Dedifferentiated amniotic fluid mesenchymal stem cell (primary cell): Measurements from ENCODE around the gene TRAF5.
A peak's percentile ranks its signal among the peaks of the same experiment; 100 is the strongest.
"Not testable (repeated sequence)": the region's sequence is repeated elsewhere in the genome, so short reads cannot be mapped to it uniquely, and the experiment has no call there.

Experiments used
- DNase-seq: peaks from one replicate; pipeline ENCODE4 v3.0.0-alpha.2; 2016; ENCODE audit errors: extremely low spot score

The TRAF5 gene

DNA sequence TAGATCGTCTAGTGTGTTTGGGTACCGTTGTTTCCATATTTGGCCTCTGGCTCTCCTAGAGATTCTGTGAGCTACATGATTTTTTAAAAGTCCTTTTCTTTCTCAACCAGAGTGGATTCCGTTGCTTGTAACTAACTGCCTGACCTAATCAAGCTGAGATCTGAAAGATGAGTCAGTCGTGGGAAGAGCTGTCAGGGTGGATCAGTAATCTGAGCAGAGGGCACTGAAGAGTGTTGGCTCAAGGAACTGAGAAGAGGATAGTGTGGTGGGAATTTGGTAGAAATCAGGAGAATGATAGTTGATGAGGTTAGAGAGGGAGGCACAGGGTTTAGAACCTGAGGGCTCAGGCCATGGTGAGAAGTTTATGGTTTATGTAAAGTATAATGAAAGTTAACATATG, 52.2 kb downstream of the TRAF5 start:
- peak; percentile 37 for DNase-seq

DNA sequence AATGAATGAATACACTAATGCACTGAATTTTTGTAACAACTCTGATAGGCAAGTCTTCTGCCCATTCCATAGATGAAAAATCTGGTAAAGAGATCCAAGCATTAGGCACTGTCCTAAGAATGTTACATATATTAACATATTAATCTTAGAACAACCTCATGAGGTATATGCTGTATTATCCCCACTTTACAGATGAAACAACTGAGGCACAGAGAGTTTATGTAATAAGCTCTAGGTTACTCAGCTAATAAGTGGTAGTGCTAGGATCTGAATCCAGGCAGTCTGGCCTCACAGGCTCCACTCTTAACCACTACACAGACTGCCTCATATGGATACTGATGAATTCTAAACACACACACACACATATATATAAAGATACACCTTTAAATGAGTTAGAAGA, 52.8 kb downstream of the TRAF5 start:
- no peak for DNase-seq

DNA sequence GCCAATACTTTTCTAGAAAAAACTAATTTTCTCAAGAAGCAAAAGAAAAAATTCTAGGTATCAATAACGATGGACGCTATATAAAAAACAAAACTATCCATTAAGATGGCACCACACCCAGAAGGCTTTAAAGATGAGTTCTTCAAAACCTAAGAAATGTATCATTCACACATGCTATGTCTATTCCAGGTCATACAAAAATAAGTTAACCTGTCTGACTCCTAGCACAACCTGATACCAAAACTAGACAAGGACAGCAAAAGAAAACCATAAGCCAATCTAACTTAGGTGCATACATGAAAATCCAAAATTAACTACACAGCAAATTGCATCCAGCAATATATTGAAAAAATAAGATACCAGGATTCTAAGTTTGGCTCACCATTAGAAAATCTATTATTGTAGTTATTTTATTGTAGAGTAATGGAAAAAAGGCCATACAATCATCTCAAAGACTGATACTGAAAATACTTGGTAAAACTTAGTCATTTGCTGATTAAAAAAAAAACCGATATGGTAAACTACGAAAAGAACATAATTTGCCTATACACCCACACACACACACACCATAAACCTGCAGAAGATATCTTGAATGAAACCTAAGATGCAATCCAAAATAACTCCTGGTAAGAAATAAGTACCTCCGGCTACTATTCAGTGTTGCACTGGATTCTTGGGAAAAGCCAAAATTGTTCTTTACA, 55.0 kb downstream of the TRAF5 start:
- DNase-seq: no peak

DNA sequence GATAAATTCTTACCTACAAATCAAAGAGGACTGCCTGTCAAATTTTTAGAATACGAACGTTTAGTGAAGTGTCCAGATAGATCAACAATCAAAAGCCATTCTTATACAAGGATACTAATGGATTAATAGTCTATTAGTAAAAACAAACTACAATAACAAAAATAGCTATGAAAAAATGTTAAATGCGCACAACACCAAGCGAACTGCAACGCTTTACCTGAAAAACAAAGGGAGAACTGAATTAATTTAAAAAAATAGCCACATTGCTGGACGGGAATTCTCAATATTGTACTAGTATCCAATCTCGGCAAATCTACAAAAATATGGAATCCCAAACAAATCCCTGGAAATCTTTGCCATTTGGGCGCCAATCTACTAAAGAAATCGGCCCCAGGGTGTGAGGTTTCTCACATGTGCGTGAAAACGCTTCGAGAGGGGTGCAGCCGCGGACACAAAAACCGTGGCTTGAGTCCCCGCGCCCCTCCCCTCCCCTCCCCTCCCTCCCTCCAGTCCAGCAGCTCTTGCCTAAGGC, 55.6 kb downstream of the TRAF5 start:
- DNase-seq: no peak

DNA sequence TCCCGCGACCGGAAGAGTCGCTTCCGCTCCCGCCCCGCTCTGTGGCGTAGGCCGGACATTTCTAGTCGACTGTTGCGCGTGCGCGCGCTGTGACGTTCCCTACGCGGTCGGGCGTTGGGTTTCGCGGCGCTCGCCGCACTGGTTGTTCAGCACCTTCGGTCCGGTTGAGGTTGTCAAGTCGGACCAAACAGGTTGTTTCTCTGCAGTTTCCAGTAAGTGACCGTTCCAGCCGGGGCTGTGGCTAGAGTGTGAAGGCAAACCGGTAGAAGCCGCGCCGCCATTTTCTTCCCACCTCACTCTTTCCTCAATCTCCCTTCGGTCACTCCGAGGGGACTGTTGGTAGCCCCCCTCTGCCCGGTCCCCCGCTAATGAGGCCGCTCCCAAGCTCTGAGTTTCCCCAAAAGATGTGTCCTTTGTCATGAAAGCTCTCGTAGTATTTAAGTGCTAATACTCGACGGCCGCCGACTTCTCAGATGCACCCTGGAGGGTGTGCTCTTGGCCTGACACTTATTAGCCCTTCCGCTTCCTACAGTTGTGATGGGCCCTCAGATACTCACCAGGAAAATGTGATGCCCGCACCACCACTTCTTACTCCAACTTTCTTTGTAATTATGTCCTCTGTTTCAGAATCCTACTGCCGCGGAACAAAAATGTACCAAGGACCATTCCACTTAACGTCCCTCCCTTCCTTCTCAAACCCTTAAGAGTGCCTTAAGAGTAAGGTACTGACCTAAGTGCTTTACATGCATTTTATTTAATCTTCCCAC, 56.3 kb downstream of the TRAF5 start:
- peak; percentile 82 for DNase-seq

DNA sequence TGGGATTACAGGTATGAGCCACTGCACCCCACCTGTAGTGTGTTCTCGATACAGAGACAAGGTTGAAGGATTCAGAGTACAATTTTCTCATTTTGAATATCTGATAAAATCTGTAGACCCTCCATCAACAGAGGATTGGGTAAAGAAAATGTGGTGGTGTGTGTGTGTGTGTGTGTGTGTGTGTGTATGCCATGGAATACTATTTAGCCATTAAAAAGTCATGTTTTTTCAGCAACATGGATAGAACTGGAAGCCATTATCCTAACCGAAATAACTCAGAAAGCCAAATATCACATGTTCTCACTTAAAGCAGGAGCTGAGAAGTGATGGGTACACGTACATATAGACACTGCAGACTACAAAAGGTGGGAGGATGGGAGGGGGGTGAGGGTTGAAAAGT, 57.9 kb downstream of the TRAF5 start:
- no peak for DNase-seq

DNA sequence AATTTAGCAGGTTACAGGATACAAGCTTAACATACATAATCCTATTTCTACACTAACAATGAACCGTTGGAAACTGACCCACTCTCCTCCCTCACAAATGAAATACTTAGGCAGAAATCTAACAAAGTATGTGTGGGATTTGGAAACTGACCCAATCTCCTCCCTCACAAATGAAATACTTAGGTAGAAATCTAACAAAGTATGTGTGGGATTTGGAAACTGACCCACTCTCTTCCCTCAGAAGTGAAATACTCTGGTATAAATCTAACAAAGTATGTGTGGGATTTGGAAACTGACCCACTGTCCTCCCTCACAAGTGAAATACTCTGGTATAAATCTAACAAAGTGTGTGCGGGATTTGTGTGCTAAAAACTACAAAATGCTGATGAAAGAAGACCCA, 60.3 kb downstream of the TRAF5 start:
- DNase-seq: peak; percentile 64

DNA sequence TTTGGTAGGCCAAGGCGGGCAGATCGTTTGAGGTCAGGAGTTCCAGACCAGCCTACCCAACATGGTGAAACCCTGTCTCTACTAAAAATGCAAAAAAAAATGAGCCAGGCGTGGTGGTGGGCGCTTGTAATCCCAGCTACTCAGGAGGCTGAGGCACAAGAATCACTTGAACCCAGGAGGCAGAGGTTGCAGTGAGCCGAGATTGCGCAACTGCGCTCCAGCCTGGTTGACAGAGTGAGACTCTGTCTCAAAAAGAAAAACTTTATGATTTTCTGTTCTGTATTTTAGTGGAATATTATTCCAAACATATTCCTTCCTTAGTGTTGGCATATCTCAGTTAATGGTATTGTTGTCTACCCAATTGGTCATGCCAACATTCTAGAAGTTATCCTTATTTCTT, 64.2 kb downstream of the TRAF5 start:
- not testable (repeated sequence) for DNase-seq

DNA sequence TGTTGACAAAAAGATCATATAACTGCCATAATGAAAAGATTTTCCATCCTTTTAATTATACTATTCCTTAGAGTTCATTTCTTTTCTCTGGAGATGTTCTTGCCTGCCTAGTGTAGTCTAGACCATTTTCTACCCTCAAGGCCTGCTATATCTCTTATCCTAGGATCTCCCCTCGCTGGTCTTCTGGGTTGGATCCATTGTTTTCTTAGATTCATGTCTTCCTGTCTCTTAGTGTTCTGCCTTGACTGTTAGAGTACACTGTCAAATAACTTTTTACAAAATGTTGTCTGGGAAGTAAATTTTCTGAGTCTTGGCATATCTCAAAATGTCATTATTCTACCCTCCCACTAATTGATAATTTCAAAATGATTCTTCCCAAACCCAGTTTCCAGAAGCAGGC, 66.6 kb downstream of the TRAF5 start:
- DNase-seq: no peak

DNA sequence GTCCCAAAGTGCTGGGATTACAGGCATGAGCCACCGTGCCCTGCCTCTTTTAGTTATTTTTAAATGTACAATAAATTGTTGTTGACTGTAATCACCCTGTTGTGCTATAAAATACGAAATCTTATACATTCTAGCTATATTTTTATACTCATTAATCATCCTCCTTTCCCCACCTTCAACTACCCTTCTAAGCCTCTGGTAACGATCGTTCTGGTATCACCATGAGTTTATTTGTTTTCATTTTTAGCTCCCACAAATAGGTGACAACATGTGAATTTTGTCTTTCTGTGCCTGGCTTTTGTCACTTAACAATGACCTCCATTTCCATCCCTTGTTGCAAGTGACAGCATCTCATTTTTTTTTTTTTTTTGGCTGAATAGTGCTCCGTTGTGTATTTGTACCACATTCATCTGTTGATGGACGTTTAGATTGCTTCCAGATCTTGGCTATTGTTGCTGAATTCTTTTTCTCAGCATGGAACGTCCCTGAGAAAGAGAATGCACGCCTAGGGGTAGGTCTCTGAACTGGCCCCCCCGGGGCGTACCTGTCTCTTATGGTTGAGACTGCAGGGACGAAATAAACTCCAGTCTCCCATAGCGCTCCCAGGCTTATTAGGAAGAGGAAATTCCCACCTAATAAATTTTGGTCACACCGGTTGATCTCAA, 71.8 kb downstream of the TRAF5 start:
- DNase-seq: not testable (repeated sequence)

DNA sequence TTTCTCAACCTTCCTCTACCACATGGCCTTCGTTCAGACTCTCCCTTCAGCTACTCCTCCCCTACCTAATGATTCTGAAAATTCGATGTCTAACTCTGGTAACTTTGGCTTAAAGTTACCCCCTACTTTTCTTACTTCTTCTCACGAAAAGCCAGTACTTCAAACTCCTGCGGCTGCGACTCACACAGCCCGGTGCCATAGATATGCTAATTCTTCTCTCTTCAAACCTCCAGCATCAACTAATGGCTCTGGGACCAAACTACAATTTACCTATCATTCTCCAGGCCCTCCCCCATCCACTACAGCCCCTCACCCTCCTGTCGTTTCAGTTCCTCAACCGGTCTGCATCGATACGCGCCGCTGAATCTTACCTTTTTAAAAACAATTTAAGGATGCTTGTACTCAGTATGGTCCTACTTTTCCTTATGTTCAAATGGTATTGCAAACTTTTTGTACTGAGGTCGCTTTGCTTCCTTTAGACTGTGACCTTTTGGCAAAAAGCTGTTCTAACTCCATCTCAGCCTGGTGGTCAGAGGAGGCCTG, 73.3 kb downstream of the TRAF5 start:
- not testable (repeated sequence) for DNase-seq

DNA sequence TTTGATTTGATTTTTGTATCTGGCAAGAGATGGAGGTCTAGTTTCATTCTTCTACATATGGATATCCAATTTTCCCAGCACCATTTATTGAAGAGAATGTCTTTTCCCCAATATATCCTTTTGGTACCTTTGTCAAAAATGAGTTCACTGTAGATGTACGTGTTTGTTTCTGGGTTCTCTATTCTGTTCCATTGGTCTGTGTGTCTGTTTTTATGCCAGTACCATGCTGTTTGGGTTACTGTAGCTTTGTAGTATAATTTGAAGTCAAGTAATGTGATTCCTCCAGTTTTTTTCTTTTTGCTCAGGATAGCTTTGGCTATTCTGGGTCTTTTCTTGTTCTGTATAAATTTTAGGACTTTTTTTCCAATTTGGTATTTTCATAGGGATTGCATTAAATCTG, 75.1 kb downstream of the TRAF5 start:
- DNase-seq: not testable (repeated sequence)

DNA sequence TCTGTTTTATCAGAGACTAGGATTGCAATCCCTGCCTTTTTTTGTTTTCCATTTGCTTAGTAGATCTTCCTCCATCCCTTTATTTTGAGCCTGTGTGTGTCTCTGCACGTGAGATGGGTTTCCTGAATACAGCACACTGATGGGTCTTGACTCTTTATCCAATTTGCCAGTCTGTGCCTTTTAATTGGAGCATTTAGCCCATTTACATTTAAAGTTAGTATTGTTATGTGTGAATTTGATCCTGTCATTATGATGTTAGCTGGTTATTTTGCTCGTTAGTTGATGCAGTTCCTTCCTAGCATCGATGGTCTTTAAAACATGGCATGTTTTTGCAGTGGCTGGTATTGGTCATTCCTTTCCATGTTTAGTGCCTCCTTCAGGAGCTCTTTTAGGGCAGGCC, 79.5 kb downstream of the TRAF5 start:
- DNase-seq: not testable (repeated sequence)

DNA sequence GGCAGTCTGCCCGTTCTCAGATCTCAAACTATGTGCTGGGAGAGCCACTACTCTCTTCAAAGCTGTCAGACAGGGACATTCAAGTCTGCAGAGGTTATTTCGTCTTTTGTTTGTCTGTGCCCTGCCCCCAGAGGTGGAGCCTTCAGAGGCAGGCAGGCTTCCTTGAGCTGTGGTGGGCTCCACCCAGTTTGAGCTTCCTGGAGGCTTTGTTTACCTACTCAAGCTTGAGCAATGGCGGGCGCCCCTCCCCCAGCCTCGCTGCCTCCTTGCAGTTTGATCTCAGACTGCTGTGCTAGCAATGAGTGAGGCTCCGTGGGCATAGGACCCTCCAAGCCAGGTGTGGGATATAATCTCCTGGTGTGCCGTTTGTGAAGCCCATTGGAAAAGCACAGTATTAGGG, 81.1 kb downstream of the TRAF5 start:
- DNase-seq: not testable (repeated sequence)

DNA sequence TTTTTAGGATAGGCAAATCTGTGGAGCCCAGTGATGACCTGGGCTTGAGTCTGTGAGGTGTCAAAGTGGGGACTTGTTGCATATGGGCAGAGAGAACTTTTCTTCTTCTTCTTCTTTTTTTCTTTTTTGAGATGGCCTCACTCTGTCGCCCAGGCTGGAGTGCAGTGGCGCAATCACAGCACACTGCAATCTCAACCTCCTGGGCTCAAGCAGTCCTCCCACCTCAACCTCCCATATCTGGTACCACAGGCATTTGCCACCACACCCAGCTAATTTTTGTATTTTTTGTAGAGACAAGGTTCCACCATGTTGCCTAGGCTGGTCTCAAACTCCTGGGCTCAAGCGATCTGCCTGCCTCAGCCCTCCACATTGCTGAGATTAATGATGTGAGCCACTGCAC, 85.0 kb downstream of the TRAF5 start:
- DNase-seq: no peak

DNA sequence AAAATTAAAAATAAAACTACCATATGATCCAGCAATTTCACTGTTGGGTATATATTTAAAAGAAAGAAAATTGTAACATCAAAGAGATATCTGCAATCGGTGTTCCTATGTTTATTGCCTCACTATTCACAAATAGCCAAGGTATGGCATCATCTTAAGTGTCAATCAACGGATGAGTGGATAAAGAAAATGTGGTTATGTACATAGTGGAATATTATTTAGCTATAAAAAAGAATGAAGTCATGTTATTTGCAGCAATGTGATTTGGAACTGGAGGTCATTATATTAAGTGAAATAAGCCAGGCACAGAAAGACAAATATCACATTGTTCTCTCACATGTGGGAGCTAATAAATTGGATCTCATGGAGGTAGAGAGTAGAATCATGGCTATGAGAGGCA, 89.1 kb downstream of the TRAF5 start:
- DNase-seq: no peak

DNA sequence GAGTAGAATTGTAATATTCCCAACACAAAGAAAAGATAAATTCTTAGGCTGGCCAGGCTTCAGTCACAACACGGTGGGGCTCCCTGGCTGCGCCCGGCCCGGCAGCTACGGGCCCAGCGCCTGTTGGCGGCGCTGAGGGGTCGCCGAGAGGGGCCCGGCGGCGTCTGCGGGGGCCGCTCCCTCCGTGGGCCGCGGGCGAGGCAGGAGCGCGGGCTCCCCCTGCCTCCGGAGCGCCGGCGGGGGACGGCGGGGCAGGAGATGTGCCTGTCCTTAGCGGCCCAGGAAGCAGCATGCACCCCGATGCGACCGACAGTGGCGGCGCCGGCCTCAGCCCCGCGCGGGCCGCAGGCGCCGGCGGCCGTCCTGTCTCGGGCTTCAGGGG, 89.6 kb downstream of the TRAF5 start:
- DNase-seq: not testable (repeated sequence)

DNA sequence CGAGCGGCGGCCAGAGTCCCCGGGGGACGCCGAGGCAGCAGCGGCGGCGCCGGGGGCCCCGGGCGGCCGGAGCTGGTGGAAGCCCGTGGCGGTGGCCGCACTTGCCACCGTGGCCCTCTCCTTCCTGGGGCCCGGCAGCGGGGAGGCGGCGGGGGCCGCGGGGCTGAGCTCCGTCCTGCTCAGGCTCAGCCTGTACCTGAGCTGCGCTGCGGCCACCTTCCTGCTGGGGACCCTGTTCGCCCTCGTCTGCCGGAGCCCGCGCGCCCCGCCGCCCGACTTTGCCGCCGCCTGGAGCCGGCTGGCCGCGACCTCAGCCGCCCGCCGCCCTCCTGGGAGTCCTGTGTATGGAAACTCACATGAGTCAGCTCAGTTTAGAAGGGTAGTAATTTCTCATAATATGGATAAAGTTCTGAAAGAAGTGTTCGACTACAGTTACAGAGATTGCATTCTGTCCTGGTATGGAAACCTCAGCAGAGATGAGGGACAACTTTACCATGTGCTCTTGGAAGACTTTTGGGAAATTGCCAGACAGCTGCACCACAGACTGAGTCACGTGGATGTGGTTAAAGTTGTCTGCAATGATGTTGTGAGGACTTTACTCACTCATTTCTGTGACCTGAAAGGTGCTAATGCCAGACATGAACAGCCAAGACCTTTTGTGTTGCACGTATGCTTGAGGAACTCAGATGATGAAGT, 90.1 kb downstream of the TRAF5 start:
- peak; percentile 50 for DNase-seq

DNA sequence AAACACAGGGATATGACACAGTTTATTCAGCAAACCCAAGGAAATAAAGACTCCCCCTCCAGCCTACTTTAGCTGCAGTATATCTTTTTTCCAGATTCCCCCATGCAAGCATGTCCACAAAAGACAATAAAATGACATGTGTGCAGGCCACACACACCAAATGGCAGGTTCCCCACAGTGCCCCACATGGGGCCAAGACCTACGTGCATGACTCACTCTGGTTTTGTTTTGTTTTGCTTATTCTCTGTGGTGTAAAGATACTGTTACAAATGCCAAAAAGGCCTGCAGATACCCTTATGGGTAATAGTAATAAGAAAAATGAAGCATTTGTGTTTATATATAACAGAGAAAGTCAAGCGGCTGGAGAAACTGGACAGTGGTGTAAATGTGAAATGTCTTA, 93.8 kb downstream of the TRAF5 start:
- DNase-seq: peak; percentile 31

DNA sequence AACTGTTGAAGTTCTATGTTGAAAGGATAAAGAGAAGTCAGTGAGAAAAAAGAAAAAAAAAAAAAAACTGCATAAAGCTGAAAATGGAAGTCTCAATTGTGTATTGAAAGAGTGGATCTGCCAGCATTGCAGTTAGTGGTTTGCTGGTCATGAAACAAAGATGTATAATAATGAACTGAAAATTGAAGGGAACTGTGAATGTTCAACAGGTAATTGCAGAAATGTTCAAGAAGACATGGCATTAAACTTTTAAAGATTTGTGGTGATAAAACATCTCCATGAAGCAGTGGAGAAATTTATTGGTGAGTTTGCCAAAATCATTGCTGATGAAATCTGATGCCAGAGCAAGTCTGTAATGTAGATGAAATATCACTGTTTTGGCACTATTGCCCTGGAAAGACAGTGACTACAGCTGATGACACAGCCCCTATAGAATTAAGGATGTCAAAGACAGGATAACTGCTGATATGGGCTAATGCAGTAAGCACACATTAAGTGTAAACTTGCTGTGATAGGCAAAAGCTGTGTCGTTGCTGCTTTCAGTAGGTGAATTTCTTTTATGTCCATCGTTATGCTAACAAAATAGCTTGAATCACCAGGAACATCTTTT, 94.3 kb downstream of the TRAF5 start:
- DNase-seq: peak; percentile 63

DNA sequence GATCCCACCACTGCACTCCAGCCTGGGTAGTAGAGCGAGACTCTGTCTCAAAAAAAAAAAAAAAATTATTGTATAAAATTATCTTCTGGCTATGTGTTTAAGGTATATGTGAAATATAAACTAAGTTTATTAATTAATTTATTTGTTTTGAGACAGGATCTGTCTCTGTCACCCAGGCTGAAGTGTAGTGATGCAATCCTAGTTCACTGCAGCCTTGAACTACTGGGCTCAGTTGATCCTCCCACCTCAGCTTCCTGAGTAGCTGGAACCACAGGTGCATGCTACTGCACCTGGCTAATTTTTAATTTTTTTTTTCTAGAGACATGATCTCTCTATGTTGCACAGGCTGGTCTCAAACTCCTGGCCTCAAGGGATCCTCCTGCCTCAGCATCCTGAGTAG, 97.4 kb downstream of the TRAF5 start:
- DNase-seq: no peak
